Mammary epithelial cell (primary cell): ENCODE results near the gene ZNF862.

Experiments
- CTCF ChIP-seq, 2 donors: IDR thresholded peaks in 1 of 2; conservative IDR thresholded peaks in 1 of 2; 2 replicates each; pipeline ENCODE4 v1.5.1; 2011 to 2012; ENCODE audit warnings: inconsistent platforms in 2 of 2, low read length in 2 of 2, mild to moderate bottlenecking in 2 of 2, control low read depth in 1 of 2, low read depth in 1 of 2; ENCODE audit not compliant: insufficient read depth in 1 of 2; ENCODE audit errors: extremely low read depth in 1 of 2
- EZH2 ChIP-seq: IDR thresholded peaks from 2 replicates; pipeline ENCODE4 v1.6.1; 2012; ENCODE audit warnings: low read length, inconsistent platforms, borderline replicate concordance

GRCh38 chr7:149833495-149834130 lies 4.6 kb upstream of the ZNF862 start:
- no peak for TF ChIP-seq CTCF (conservative IDR thresholded peaks at IDR 0.05 in 1 of 2, IDR thresholded peaks at IDR 0.05 in 1 of 2; ENCODE audit: extremely low read depth in 1 of 2, insufficient read depth in 1 of 2, low read depth in 1 of 2, low read length in 2 of 2)
- no peak for TF ChIP-seq EZH2
